ENCODE measurements around the gene COA1. TPM values are rescaled to one million over a fixed set of nuclear protein-coding genes. Genes with fewer than 3 reads are reported as not detected.

The COA1 gene
- total RNA-seq, 6 donors from 2014 or later = 37.5 to 65.9 (median 44.9) TPM

GRCh38 chr7:43616977-43617376 is 112.3 kb downstream of the COA1 start:
- TF ChIP-seq POLR2A (IDR thresholded peaks at IDR 0.05) (no peak), EP300 (IDR thresholded peaks at IDR 0.05) (no peak), POLR2AphosphoS5 (IDR thresholded peaks at IDR 0.05) (no peak), CTCF (IDR thresholded peaks at IDR 0.05) (no peak)
- Histone ChIP-seq H3K27ac (no peak overlapping the region), H3K9me3 (no peaks in the 10 kb centered on the region), H3K4me1 (peaks cover 0 to 16% (median 5%) of the 10 kb centered on the region in 4 donors), H3K4me3 (no peak overlapping the region), H3K27me3 (no peaks in the 10 kb centered on the region), H3K36me3 (peaks cover 0 to 37% (median 7%) of the 10 kb centered on the region in 4 donors)
- 94 to 98% methylated on average over 4 of the region's 4 CpGs for WGBS, 2 donors
- DNase-seq = no peak
- ATAC-seq (ENCODE audit: low FRiP score in 2 of 2) = no peak

GRCh38 chr7:43615558-43616145 is 113.7 kb downstream of the COA1 start:
- Histone ChIP-seq H3K9me3 (no peaks in the 10 kb centered on the region), H3K27me3 (no peaks in the 10 kb centered on the region), H3K36me3 (peaks cover 0 to 41% (median 6%) of the 10 kb centered on the region in 4 donors), H3K4me1 (peaks cover 0 to 16% (median 5%) of the 10 kb centered on the region in 4 donors), H3K4me3 (no peak overlapping the region), H3K27ac (no peak overlapping the region)
- TF ChIP-seq POLR2A (IDR thresholded peaks at IDR 0.05) (no peak), EP300 (IDR thresholded peaks at IDR 0.05) (no peak), CTCF (IDR thresholded peaks at IDR 0.05) (no peak), POLR2AphosphoS5 (IDR thresholded peaks at IDR 0.05) (no peak)
- DNase-seq (no peak), ATAC-seq (ENCODE audit: low FRiP score in 2 of 2) (no peak)
- WGBS, 2 donors = 59% methylated on average over 7 of the region's 7 CpGs

GRCh38 chr7:43612599-43613589 is 116.4 kb downstream of the COA1 start:
- Histone ChIP-seq H3K27ac (no peak overlapping the region), H3K36me3 (peaks cover 0 to 37% (median 16%) of the 10 kb centered on the region in 4 donors), H3K9me3 (no peaks in the 10 kb centered on the region), H3K27me3 (no peaks in the 10 kb centered on the region), H3K4me3 (no peak overlapping the region), H3K4me1 (peaks cover 0 to 14% (median 5%) of the 10 kb centered on the region in 4 donors)
- 75 to 78% methylated on average over 3 of the region's 3 CpGs for WGBS, 2 donors
- no peak for TF ChIP-seq CTCF (IDR thresholded peaks at IDR 0.05)
- ATAC-seq (ENCODE audit: low FRiP score in 2 of 2) (peak in 1 of 2 donors; percentile 57), DNase-seq (no peak)

- TF ChIP-seq POLR2AphosphoS5 (IDR thresholded peaks at IDR 0.05) (no peak), POLR2A (IDR thresholded peaks at IDR 0.05) (no peak), CTCF (IDR thresholded peaks at IDR 0.05) (no peak), EP300 (IDR thresholded peaks at IDR 0.05) (no peak)
- WGBS, 2 donors = 86 to 87% methylated on average over 5 of the region's 5 CpGs
- peaks cover 0 to 30% (median 17%) of the 10 kb centered on the region in 4 donors for H3K36me3 ChIP-seq
These were observed 117.2 kb downstream of the COA1 start for GRCh38 chr7:43612128-43612527.

More at GRCh38 chr7:43612128-43612527, 117.2 kb downstream of the COA1 start:
- H3K4me3 ChIP-seq = no peak overlapping the region
- peaks cover 0 to 9% (median 5%) of the 10 kb centered on the region in 4 donors for H3K4me1 ChIP-seq
- no peak for DNase-seq
- H3K27ac ChIP-seq = no peak overlapping the region
- H3K9me3 ChIP-seq = no peaks in the 10 kb centered on the region
- ATAC-seq (ENCODE audit: low FRiP score in 2 of 2) = no peak
- H3K27me3 ChIP-seq = no peaks in the 10 kb centered on the region

Measured in upper lobe of left lung (tissue), 6 donors.